HepG2 (cell line): ENCODE measurements around the gene POLR2H. TPM values are rescaled to one million over a fixed set of nuclear protein-coding genes. Genes with fewer than 3 reads are reported as not detected.

ENCODE experiments used
- ATRX ChIP-seq: sonication (generic); formaldehyde crosslinking; IDR thresholded peaks from 2 replicates; pipeline ENCODE4 v1.4.0; 2020; ENCODE audit warnings: missing genetic modification reagents, borderline replicate concordance
- CHCHD3 ChIP-seq: sonication (generic); formaldehyde crosslinking; IDR thresholded peaks from 2 replicates; pipeline ENCODE4 v1.8.0; 2022; ENCODE audit warnings: mild to moderate bottlenecking, missing genetic modification reagents, moderate library complexity
- DR1 ChIP-seq: sonication (generic); formaldehyde crosslinking; IDR thresholded peaks from 2 replicates; pipeline ENCODE4 v1.8.0; 2021; ENCODE audit warnings: mild to moderate bottlenecking, missing genetic modification reagents, inconsistent platforms
- ELF4 ChIP-seq: sonication (generic); formaldehyde crosslinking; IDR thresholded peaks from 2 replicates; pipeline ENCODE4 v1.5.0; 2020; ENCODE audit warnings: missing genetic modification reagents, mild to moderate bottlenecking, moderate library complexity, borderline replicate concordance
- KAT8 ChIP-seq: IDR thresholded peaks from 2 replicates; pipeline ENCODE4 v1.6.1; 2016; ENCODE audit warnings: missing genetic modification reagents, missing compliant biosample characterization
- KMT2A ChIP-seq: sonication (generic); formaldehyde crosslinking; IDR thresholded peaks from 2 replicates; pipeline ENCODE4 v1.4.0; 2020; ENCODE audit warnings: missing genetic modification reagents
- SAP130 ChIP-seq: IDR thresholded peaks from 2 replicates; pipeline ENCODE4 v1.6.1; 2016; ENCODE audit warnings: low read depth
- SRY ChIP-seq: sonication (generic); formaldehyde crosslinking; IDR thresholded peaks from 2 replicates; pipeline ENCODE4 v1.8.0; 2022; ENCODE audit warnings: mild to moderate bottlenecking, missing genetic modification reagents
- TARDBP ChIP-seq: sonication (generic); formaldehyde crosslinking; IDR thresholded peaks from 2 replicates; pipeline ENCODE4 v1.8.0; 2022; ENCODE audit warnings: mild to moderate bottlenecking, missing genetic modification reagents
- ZNF225 ChIP-seq: sonication (generic); formaldehyde crosslinking; IDR thresholded peaks from 2 replicates; pipeline ENCODE4 v1.4.0; 2020; ENCODE audit warnings: mild to moderate bottlenecking, missing genetic modification reagents
- ZNF230 ChIP-seq: sonication (generic); formaldehyde crosslinking; IDR thresholded peaks from 2 replicates; pipeline ENCODE4 v1.4.0; 2020; ENCODE audit warnings: mild to moderate bottlenecking, missing genetic modification reagents
- ZNF317 ChIP-seq: sonication (generic); formaldehyde crosslinking; IDR thresholded peaks from 2 replicates; pipeline ENCODE4 v1.5.0; 2020; ENCODE audit warnings: mild to moderate bottlenecking, missing genetic modification reagents
- ZNF501 ChIP-seq: sonication (generic); formaldehyde crosslinking; IDR thresholded peaks from 2 replicates; pipeline ENCODE4 v1.5.1; 2020; ENCODE audit warnings: mild to moderate bottlenecking, moderate library complexity, missing genetic modification reagents
- ZNF567 ChIP-seq: sonication (generic); formaldehyde crosslinking; IDR thresholded peaks from 2 replicates; pipeline ENCODE4 v1.8.1; 2023; ENCODE audit warnings: mild to moderate bottlenecking, missing genetic modification reagents, borderline replicate concordance
- ZNF788 ChIP-seq: sonication (generic); formaldehyde crosslinking; IDR thresholded peaks from 2 replicates; pipeline ENCODE4 v1.5.0; 2020; ENCODE audit warnings: mild to moderate bottlenecking, missing genetic modification reagents, borderline replicate concordance
- ZSCAN9 ChIP-seq: IDR thresholded peaks from 2 replicates; pipeline ENCODE4 v1.6.1; 2016; ENCODE audit warnings: borderline replicate concordance
- polyA plus RNA-seq, 8 experiments: library from polyadenylated mRNA; depleted of rRNA in 3 of 8; stranded (reverse) in 7 of 8; unstranded in 1 of 8; fragments of >200 nt; fragmentation: Illumina TruSeq in 4 of 8; extraction: Trizol in 4 of 8; gene quantifications; 2 replicates each; pipeline versions ENCODE4 v1.2.1 to v1.2.3, GENCODE V29; 2011 to 2016; ENCODE audit warnings: low read depth in 4 of 8, missing spikeins in 1 of 8, mixed read lengths in 1 of 8; ENCODE audit not compliant: insufficient read depth in 1 of 8
- total RNA-seq, 5 experiments: library from RNA; depleted of rRNA; stranded (reverse); fragments of >200 nt; fragmentation: Illumina TruSeq; extraction: Trizol; gene quantifications; 2 replicates each; pipeline ENCODE4 v1.2.3, GENCODE V29; 2016; ENCODE audit warnings: low read depth in 1 of 5
- TF ChIP-seq, protein P1 (sequence below): sonication (generic); formaldehyde crosslinking; IDR thresholded peaks from 2 replicates; pipeline ENCODE4 v1.4.0; 2020; ENCODE audit warnings: mild to moderate bottlenecking, missing genetic modification reagents, borderline replicate concordance
- TF ChIP-seq, protein P2 (sequence below): sonication (generic); formaldehyde crosslinking; IDR thresholded peaks from 2 replicates; pipeline ENCODE4 v1.5.1; 2020; ENCODE audit warnings: mild to moderate bottlenecking, missing genetic modification reagents, borderline replicate concordance
- TF ChIP-seq, protein P3 (sequence below): sonication (generic); formaldehyde crosslinking; IDR thresholded peaks from 2 replicates; pipeline ENCODE4 v1.4.0; 2020; ENCODE audit warnings: mild to moderate bottlenecking, missing genetic modification reagents
- TF ChIP-seq, protein P4 (sequence below): sonication (generic); formaldehyde crosslinking; IDR thresholded peaks from 2 replicates; pipeline ENCODE4 v1.4.0; 2020; ENCODE audit warnings: missing genetic modification reagents

POLR2H gene
- total and polyA plus RNA-seq, 2 of the 13 experiments (the other 11 are each of a cell fraction or from before 2014, with no cell fraction given): 118 to 194 TPM

DNA sequence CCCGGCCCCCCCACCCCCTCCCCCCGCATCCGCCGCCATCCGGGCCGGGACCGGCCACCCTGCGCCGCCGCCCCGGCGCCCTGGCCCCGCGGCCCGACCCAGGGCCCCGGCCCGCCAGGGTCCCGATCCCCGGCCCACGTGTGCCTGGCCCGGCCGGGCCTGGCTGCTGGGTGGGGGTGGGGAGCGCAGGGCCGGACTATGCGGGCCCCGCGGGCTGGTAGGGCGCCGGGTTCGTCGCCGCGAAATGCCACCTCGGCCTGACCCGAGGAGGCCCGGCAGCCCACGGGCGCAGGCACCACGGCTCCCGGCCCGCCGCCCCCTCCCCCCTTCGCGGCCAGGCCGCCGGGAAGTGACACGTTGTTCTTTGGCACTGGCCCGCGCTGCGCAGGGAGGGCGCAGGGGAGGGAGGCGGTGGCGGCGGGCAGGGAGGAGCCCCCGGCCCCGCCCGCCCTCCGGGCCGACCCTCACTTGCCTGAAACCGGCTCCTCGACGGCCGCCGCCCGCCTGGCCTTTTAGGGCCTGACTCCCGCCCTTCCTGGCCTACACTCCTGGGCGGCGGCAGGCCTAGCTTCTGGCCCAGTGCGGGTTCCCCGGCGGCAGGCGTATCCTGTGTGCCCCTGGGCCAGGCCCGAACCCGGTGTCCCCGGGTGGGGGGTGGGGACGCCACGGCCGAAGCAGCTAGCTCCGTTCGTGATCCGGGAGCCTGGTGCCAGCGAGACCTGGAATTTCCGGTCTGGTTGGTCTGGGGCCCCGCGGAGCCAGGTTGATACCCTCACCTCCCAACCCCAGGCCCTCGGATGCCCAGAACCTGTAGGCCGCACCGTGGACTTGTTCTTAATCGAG is 46.6 kb upstream of the POLR2H start (continued):
- TF ChIP-seq ATRX (CRISPR knock-in tag) (no peak), ZNF230 (0 out of 2 replicates have a peak, but pooled peaks have one; percentile 45), DR1 (CRISPR knock-in tag) (peak; percentile 52; the same call in 1 of the 2 replicates), KAT8 (CRISPR knock-in tag) (peak; percentile 25; the same call in 1 of the 2 replicates), ZNF788 (CRISPR knock-in tag) (peak; percentile 30; the same call in 1 of the 2 replicates), ZNF501 (CRISPR knock-in tag) (peak; percentile 59; the same call in 1 of the 2 replicates), ZNF317 (CRISPR knock-in tag) (no peak), KMT2A (no peak), ELF4 (CRISPR knock-in tag) (no peak), SRY (CRISPR knock-in tag) (0 out of 2 replicates have a peak, but pooled peaks have one; percentile 50), ZNF225 (0 out of 2 replicates have a peak, but pooled peaks have one; percentile 43), ZSCAN9 (CRISPR knock-in tag) (peak; percentile 31; the same call in 1 of the 2 replicates), SAP130 (CRISPR knock-in tag) (peak; percentile 45), TARDBP (peak; percentile 40; the same call in 1 of the 2 replicates), ZNF567 (CRISPR knock-in tag) (no peak), CHCHD3 (CRISPR knock-in tag) (0 out of 2 replicates have a peak, but pooled peaks have one; percentile 51)
- TF ChIP-seq, protein P1, sequence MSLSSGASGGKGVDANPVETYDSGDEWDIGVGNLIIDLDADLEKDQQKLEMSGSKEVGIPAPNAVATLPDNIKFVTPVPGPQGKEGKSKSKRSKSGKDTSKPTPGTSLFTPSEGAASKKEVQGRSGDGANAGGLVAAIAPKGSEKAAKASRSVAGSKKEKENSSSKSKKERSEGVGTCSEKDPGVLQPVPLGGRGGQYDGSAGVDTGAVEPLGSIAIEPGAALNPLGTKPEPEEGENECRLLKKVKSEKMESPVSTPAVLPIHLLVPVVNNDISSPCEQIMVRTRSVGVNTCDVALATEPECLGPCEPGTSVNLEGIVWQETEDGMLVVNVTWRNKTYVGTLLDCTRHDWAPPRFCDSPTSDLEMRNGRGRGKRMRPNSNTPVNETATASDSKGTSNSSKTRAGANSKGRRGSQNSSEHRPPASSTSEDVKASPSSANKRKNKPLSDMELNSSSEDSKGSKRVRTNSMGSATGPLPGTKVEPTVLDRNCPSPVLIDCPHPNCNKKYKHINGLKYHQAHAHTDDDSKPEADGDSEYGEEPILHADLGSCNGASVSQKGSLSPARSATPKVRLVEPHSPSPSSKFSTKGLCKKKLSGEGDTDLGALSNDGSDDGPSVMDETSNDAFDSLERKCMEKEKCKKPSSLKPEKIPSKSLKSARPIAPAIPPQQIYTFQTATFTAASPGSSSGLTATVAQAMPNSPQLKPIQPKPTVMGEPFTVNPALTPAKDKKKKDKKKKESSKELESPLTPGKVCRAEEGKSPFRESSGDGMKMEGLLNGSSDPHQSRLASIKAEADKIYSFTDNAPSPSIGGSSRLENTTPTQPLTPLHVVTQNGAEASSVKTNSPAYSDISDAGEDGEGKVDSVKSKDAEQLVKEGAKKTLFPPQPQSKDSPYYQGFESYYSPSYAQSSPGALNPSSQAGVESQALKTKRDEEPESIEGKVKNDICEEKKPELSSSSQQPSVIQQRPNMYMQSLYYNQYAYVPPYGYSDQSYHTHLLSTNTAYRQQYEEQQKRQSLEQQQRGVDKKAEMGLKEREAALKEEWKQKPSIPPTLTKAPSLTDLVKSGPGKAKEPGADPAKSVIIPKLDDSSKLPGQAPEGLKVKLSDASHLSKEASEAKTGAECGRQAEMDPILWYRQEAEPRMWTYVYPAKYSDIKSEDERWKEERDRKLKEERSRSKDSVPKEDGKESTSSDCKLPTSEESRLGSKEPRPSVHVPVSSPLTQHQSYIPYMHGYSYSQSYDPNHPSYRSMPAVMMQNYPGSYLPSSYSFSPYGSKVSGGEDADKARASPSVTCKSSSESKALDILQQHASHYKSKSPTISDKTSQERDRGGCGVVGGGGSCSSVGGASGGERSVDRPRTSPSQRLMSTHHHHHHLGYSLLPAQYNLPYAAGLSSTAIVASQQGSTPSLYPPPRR (CRISPR knock-in tag): 0 out of 2 replicates have a peak, but pooled peaks have one; percentile 13
- TF ChIP-seq, protein P2, sequence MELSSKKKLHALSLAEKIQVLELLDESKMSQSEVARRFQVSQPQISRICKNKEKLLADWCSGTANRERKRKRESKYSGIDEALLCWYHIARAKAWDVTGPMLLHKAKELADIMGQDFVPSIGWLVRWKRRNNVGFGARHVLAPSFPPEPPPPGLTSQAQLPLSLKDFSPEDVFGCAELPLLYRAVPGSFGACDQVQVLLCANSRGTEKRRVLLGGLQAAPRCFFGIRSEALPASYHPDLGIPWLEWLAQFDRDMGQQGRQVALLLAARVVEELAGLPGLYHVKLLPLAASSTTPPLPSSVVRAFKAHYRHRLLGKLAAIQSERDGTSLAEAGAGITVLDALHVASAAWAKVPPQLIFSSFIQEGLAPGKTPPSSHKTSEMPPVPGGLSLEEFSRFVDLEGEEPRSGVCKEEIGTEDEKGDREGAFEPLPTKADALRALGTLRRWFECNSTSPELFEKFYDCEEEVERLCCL: no peak
- TF ChIP-seq, protein P3, sequence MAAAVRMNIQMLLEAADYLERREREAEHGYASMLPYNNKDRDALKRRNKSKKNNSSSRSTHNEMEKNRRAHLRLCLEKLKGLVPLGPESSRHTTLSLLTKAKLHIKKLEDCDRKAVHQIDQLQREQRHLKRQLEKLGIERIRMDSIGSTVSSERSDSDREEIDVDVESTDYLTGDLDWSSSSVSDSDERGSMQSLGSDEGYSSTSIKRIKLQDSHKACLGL: peak; percentile 44; the same call in 1 of the 2 replicates
- TF ChIP-seq, protein P4, sequence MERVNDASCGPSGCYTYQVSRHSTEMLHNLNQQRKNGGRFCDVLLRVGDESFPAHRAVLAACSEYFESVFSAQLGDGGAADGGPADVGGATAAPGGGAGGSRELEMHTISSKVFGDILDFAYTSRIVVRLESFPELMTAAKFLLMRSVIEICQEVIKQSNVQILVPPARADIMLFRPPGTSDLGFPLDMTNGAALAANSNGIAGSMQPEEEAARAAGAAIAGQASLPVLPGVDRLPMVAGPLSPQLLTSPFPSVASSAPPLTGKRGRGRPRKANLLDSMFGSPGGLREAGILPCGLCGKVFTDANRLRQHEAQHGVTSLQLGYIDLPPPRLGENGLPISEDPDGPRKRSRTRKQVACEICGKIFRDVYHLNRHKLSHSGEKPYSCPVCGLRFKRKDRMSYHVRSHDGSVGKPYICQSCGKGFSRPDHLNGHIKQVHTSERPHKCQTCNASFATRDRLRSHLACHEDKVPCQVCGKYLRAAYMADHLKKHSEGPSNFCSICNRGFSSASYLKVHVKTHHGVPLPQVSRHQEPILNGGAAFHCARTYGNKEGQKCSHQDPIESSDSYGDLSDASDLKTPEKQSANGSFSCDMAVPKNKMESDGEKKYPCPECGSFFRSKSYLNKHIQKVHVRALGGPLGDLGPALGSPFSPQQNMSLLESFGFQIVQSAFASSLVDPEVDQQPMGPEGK (CRISPR knock-in tag): peak; percentile 61
